ENCODE measurements around the gene SEH1L. TPM values are rescaled to one million over a fixed set of nuclear protein-coding genes. Genes with fewer than 3 reads are reported as not detected.
"Not testable (repeated sequence)": the region's sequence is repeated elsewhere in the genome, so short reads cannot be mapped to it uniquely, and the experiment has no call there.

Gene SEH1L
- total RNA-seq, 1 experiment from 2014 or later: 61.2 TPM

DNA sequence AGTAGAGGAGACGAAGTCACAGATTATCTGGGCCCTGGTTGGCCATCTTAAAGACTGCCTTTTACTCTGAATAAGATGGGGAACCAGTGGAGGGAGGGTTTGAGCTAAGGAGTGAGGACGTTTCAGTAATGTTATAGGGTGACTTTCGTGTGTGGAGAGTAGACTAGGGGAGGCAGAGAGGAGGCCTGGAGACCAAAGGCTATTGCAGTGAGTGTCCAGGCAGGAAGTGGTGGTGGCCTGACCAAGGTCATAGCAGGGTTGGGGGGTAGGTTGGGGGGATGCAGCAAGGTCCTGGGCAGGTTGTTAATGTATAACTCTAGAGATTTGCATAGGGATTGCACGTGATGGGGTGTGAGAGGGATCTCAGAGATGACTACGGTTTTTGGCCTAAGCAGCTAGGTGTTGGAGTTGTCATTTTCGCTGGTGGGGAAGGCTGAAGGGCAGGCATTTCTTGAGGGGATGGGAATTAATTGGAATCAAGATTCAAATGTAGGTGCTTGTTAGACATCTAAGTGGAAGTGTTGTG lies 48.2 kb downstream of the SEH1L start:
- H3K27me3 Mint-ChIP-seq (ENCODE audit: unreplicated experiment): no peaks in the 10 kb centered on the region
- H3K4me3 Mint-ChIP-seq (ENCODE audit: low read depth, unreplicated experiment): no peak overlapping the region
- H3K36me3 Mint-ChIP-seq (ENCODE audit: insufficient read depth, unreplicated experiment): peaks cover 18% of the 10 kb centered on the region
- no peaks in the 10 kb centered on the region for H3K9me3 Mint-ChIP-seq (ENCODE audit: low read depth, unreplicated experiment)
- H3K4me1 Mint-ChIP-seq (ENCODE audit: low read depth, unreplicated experiment): peaks cover 10% of the 10 kb centered on the region
- no TSS peak for BruUV-seq (replicated peaks)
- CTCF ChIA-PET: no interaction called here
- TF ChIP-seq, protein P1, sequence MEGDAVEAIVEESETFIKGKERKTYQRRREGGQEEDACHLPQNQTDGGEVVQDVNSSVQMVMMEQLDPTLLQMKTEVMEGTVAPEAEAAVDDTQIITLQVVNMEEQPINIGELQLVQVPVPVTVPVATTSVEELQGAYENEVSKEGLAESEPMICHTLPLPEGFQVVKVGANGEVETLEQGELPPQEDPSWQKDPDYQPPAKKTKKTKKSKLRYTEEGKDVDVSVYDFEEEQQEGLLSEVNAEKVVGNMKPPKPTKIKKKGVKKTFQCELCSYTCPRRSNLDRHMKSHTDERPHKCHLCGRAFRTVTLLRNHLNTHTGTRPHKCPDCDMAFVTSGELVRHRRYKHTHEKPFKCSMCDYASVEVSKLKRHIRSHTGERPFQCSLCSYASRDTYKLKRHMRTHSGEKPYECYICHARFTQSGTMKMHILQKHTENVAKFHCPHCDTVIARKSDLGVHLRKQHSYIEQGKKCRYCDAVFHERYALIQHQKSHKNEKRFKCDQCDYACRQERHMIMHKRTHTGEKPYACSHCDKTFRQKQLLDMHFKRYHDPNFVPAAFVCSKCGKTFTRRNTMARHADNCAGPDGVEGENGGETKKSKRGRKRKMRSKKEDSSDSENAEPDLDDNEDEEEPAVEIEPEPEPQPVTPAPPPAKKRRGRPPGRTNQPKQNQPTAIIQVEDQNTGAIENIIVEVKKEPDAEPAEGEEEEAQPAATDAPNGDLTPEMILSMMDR (IDR thresholded peaks at IDR 0.05; ENCODE audit: unreplicated experiment): no peak
- no peak overlapping the region for H3K27ac Mint-ChIP-seq (ENCODE audit: unreplicated experiment)
- DNase-seq: no peak
- intact Hi-C loops (cut with micrococcal nuclease; ENCODE audit: unreplicated experiment): loop anchor here (10.0 kb wide), 1 partner anchor 639 kb away; no protein-coding TSS in a partner anchor

DNA sequence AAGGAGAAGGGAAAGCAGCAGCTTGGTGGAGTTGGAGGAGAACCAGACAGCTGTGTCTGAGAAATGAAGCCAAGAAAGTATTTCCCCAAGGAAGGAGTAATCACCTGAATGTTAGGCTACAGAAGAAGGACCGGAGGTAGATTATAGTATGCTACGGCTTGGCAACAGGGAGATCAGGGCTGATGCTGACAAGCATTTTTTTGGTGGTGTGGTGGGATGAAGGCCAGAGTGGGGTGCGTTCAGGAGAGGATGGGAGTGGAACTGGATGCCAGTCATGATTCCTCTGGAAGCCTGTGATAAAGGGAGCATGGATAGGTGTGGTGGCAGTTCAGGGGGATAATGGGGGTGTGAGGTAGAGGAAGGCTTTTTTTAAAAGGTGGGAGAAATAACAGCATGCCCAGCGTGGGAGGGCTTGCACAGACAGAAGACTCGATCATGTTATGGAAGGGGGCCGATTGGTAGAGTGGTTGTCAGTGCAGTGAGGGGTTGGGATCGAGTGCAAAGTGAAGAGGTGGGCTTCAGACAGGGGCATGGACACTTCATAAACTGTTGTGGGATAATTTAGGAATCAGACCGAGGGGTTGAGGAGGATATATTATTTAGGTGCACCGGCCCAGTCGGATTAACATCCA lies 49.0 kb downstream of the SEH1L start:
- BruUV-seq (replicated peaks): no TSS peak
- H3K4me1 Mint-ChIP-seq (ENCODE audit: low read depth, unreplicated experiment): peaks cover 10% of the 10 kb centered on the region
- no peaks in the 10 kb centered on the region for H3K9me3 Mint-ChIP-seq (ENCODE audit: low read depth, unreplicated experiment)
- intact Hi-C loops (cut with micrococcal nuclease; ENCODE audit: unreplicated experiment): loop anchor here (10.0 kb wide), 1 partner anchor 638 kb away; no protein-coding TSS in a partner anchor
- no peak overlapping the region for H3K27ac Mint-ChIP-seq (ENCODE audit: unreplicated experiment)
- no peak for DNase-seq
- peaks cover 11% of the 10 kb centered on the region for H3K36me3 Mint-ChIP-seq (ENCODE audit: insufficient read depth, unreplicated experiment)
- no peak overlapping the region for H3K4me3 Mint-ChIP-seq (ENCODE audit: low read depth, unreplicated experiment)
- TF ChIP-seq, protein P1 (IDR thresholded peaks at IDR 0.05; ENCODE audit: unreplicated experiment): no peak
- H3K27me3 Mint-ChIP-seq (ENCODE audit: unreplicated experiment): no peaks in the 10 kb centered on the region
- CTCF ChIA-PET: no interaction called here

DNA sequence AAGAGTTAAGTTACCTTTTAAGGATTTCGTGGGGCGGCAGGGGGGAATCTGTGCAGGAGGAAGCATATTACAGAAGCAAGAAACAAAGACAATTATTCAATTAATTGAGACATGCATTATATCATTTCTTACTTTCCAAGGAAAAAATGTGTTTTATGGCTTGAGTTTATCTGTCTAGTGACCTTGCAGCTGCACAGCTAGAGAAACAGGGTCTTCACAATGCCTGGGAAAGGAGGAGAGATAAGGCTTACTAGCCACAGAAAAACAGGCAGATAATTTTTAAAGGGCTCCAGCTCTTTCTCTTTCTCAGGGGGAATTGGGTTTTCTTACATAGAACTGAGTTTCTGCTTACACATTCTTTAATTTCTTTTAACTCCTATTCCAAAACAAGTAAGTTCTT lies 49.5 kb downstream of the SEH1L start:
- H3K36me3 Mint-ChIP-seq (ENCODE audit: insufficient read depth, unreplicated experiment); H3K27me3 Mint-ChIP-seq (ENCODE audit: unreplicated experiment); H3K9me3 Mint-ChIP-seq (ENCODE audit: low read depth, unreplicated experiment); H3K4me1 Mint-ChIP-seq (ENCODE audit: low read depth, unreplicated experiment); CTCF ChIA-PET; H3K27ac Mint-ChIP-seq (ENCODE audit: unreplicated experiment); DNase-seq; BruUV-seq (replicated peaks); H3K4me3 Mint-ChIP-seq (ENCODE audit: low read depth, unreplicated experiment): not testable (repeated sequence)
- intact Hi-C loops (cut with micrococcal nuclease; ENCODE audit: unreplicated experiment): loop anchor here (10.0 kb wide), 1 partner anchor 637 kb away; no protein-coding TSS in a partner anchor

DNA sequence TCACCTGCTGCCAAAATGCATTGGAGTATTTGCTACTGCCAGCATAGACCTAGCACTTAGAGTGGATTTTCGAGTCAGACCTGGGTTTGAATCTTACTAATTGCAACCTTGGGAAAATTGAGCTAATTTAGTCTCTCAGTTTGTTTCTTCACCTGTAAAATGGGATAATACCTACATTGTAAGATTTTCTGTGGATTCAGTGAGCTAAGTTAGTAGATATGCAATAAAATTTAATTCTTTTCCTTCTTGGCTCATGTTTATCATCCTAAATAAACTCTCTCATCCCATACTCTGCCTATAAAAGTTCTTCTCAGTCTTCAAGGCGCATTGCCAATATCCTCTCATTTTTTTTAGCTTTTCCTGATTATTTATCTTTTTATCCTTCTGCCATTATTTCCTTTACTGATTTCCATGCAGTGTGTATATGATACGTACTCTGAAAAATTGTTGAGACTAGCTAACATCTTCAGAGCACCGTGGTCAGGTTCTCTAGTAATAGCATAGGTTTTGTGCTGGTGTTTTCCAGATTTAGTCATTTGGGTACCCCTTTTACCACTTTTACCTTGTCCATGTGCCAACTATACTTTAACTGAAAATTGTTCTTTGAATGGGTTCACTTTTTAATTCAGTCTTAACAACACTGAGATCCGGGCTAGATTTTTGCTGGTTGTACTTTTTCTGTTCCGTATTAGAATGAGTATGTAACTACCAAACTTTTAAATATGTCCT lies 50.7 kb downstream of the SEH1L start:
- Mint-ChIP-seq H3K27ac (ENCODE audit: unreplicated experiment) (no peak overlapping the region), H3K4me1 (ENCODE audit: low read depth, unreplicated experiment) (peaks cover 10% of the 10 kb centered on the region), H3K36me3 (ENCODE audit: insufficient read depth, unreplicated experiment) (no peaks in the 10 kb centered on the region), H3K4me3 (ENCODE audit: low read depth, unreplicated experiment) (no peak overlapping the region), H3K9me3 (ENCODE audit: low read depth, unreplicated experiment) (no peaks in the 10 kb centered on the region), H3K27me3 (ENCODE audit: unreplicated experiment) (no peaks in the 10 kb centered on the region)
- CTCF ChIA-PET: interaction anchor here (0.6 kb wide), 1 partner anchor 459 kb away, joined by 3 read pairs; no protein-coding TSS in a partner anchor
- no TSS peak for BruUV-seq (replicated peaks)
- TF ChIP-seq, protein P1 (IDR thresholded peaks at IDR 0.05; ENCODE audit: unreplicated experiment): no peak
- no peak for DNase-seq
- intact Hi-C loops (cut with micrococcal nuclease; ENCODE audit: unreplicated experiment): loop anchor here (10.0 kb wide), 1 partner anchor 636 kb away; no protein-coding TSS in a partner anchor
